NCI-H748 (cell line): ENCODE measurements around the gene GFI1B.

Experiments
- DNase-seq: peaks from one replicate; lab custom pipeline; 2025; ENCODE audit not compliant: unreplicated experiment; lab: John Stamatoyannopoulos, UW

Gene GFI1B

GRCh38 chr9:133008824-133009223, 30.3 kb downstream of the GFI1B start:
- DNase-seq, result peak; percentile 34

GRCh38 chr9:133009906-133010582, 31.6 kb downstream of the GFI1B start:
- DNase-seq, result no peak

DNA sequence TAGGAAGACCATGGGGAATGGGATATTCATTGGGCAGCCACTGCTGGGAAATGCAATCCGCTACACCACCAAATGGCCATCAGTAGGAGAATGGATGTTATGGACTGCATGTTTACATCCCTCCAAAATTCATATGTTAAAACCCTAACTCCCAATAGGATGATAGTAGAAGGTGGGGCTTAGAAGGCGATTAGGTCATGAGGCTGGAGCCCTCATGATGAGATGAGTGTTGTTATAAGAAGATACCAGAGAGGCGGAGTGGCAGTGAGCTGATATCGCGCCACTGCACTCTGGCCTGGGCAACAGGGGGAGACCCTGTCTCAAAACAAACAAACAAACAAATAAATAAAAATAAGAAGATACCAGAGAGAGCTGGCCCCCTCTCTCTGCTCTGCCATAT, 36.2 kb downstream of the GFI1B start:
- DNase-seq, result no peak

DNA sequence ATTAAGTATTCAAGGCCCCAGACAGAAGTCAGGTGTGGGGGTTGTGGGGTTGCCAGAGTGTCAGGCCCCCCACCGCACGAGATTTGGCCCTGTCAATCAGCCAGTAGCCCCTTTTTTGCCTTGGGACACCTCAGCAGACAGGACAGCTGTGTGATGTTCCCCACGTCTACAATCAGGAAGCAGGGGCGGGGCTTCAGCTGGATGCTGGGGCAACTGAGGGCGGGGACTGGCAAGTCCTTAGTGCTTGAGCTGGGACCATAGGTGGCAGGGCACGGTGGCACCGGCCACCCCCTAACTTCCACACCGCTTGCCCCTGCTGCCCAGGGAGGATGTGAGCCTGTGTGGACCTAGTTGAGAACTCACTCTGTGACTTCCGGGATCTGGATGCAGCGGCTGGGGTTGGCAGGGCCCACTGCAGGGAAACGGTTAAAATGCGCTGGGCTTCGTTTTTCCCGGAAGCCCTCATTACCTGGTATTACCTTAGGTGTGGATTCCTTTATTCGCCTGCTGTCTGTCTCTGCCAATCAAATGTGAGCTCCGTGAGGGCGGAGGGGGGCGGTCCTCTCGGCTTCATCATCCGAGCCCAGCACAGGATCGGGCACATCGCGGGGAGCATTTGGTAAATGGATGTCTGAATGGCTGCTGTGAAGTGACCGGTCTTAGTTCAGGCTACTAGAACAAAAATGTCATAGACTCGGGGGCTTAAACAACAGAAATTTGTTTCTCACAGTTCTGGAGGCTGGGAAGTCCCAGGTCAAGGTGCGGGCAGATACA, 44.8 kb downstream of the GFI1B start:
- DNase-seq, result peak; percentile 38

DNA sequence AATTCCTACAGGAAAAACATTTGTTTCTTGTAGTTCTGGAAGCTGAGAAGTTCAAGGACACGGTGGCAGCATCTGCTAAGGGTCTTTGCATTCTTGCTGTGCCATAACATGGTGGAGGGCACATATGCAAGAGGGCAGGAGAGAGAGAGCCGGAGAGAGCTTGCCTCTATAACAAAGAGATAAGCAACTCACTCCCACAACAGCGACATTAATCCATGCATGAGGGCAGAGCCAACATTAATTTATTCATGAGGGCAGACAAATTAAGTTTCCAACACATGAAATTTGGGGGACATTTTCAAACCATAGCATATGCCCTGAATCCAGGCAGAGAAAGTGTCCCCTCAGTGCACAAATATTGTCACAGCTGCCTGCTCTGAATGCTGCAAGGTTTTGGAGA, 47.9 kb downstream of the GFI1B start:
- no peak for DNase-seq

- no peak for DNase-seq
Measured at GRCh38 chr9:133027134-133027533, 48.6 kb downstream of the GFI1B start.

DNA sequence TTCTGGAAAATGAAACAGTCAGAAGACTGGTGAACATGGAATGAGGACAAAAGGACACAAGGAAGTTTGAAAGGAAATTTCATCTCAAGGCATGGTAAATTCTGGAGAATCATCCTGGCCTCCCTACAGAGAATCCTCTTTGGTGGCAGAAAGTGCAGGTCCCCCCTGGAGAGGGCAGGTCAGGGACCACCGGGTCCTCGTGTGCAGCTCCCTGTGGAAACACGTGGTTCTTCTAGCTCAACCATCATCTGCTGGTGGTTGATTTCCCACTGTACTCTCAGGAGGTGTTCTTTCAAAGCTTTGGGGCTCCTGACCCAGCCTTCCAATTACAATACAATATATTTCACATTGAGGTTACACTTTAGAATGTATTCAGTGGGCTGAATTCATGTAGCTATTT, 49.7 kb downstream of the GFI1B start:
- DNase-seq, result no peak

DNA sequence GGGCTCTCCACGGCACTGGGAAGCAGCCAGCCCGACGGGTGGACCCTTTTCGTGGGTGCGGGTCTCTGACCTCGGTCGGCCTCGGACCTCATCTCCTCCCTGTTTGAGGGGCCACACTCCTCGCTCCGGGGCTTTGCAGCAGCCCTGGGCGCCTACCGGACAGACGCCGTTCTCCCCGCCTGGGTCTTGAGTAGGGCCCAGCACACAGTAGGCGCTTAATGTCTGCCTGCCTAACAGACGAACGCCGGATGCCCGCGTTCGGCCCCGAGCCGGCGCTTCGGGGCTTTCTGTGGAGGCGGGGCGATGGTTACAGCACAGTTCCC, 51.5 kb downstream of the GFI1B start:
- no peak for DNase-seq

DNA sequence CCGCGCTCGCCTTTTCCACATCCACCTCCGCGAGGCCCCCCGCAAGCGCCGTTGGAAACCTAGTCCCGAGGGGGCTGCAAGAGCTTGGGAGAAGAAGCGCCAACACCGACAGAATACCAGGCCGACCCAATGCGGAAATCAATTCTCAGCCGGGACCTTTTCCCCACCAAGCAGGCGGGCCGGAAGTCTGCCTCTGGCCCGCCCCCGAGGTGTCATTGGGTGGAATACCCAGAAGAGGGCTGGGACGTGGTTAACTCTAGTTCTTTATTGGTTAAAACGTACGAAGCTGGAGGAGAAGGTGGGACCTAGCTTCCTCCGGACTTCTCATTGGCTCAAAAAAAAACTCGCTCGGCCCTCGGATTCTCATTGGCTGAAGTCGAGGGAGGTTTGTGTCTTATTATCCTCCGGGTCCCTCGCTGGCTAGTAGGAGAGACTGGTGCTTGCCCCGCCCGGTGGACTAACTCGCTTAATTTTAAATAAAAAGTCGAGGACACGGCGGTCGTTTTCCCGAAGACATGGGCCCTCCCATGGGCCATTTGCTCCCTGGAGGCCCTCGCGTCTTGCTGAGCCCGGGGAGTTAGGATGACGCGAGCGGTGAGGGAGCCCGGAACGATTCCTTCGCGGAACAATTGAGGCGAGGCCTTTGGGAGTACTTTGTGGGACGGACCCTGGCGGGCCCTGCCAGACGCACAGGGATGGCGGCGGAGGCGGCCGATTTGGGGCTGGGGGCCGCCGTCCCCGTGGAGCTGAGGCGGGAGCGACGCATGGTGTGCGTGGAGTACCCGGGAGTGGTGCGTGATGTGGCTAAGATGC, 52.0 kb downstream of the GFI1B start, which contains the start of gene GTF3C5:
TSS of gene GTF3C5 (plus strand) at position 681 of the 813 bp plus-strand sequence. CDS start at position 696, 15 bp downstream.
- peak; percentile 99 for DNase-seq

GRCh38 chr9:133031130-133031422, 52.6 kb downstream of the GFI1B start:
- no peak for DNase-seq

DNA sequence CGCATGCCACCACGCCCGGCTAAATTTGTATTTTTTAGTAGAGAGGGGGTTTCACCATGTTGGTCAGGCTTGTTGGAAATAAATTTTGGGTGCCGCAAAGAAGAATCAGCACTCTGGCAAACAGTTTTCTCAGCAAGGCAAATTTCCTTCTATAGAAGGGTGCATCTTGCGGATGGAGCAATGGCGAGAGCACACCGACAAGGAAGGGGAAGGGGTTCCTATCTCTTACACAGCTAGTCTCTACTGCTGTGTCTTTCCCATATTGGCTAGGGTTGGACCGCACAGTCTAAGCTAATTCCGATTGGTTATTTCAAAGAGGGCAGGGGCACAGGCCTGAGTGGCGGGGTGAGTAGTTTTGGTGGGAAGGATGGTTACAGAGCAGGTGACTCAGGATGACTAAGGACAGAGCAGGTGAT, 53.0 kb downstream of the GFI1B start:
- no peak for DNase-seq

GRCh38 chr9:133032171-133032570, 53.7 kb downstream of the GFI1B start:
- DNase-seq, result no peak

- DNase-seq, result no peak
Measured at GRCh38 chr9:133035669-133036068, 57.2 kb downstream of the GFI1B start.

- no peak for DNase-seq
Measured at GRCh38 chr9:133037775-133038515, 59.5 kb downstream of the GFI1B start.

DNA sequence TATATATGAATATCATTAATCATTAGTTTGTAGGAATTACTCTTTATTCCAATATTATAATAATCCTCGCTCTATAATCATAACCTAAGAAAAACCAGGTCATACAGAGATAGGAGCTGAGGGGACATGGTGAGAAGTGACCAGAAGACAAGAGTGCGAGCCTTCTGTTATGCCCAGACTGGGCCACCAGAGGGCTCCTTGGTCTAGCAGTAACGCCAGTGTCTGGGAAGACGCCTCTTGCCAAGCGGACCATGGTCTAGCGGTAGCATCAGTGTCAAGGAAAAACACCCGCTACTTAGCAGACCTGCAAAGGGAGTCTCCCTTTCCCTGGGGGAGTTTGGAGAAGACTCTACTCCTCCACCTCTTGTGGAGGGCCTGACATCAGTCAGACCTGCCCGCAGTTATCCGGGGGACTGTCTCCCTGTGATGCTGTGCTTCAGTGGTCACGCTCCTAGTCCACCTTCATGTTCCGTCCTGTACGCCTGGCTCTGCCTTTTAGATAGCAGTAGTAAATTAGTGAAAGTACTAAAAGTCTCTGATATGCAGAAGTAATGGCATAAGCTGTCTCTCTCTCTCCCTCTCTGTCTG, 62.5 kb downstream of the GFI1B start:
- peak; percentile 46 for DNase-seq
